Glomerular endothelial cell (primary cell): ENCODE data around the gene AQP12B. TPM values are rescaled to one million over a fixed set of nuclear protein-coding genes. Genes with fewer than 3 reads are reported as not detected.

Experiments used
- DNase-seq: peaks from one replicate; pipeline ENCODE4 v3.0.0-alpha.2; 2011; ENCODE audit warnings: low read depth, low spot score; ENCODE audit errors: extremely low read depth
- total RNA-seq: library from RNA; depleted of rRNA; stranded (reverse); fragments of >200 nt; gene quantifications from 2 replicates; pipeline ENCODE4 v1.2.3, GENCODE V29; 2015

AQP12B gene
- total RNA-seq, 1 donor from 2014 or later: not detected

DNA sequence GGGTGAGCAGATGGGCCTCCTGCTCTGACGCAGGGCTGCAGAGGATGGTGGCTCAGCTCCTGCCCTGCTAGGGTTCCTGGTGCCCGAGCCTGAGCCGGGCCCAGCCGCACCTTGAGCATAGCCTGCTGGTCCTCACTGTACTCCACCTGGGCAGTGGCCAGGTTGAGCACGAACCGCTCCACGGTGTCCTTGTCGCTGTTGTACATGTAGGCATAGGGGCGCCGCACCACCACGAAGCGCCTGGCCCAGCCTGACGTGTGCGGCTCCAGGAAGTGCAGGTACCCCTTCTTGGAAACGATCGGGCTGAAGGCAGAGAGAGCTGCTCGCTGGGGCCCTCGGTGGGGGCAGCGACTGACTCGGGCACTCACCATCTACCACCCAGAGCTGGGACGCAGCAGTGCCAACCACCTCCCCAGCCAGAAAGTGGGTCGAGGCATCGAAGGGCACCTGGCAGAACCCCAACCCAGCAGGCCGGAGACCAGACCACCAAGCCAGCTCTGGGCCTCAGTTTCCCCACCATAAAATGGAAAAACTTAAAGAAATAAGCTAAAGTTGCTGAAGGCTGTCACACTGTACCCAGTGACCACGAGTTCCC is 36.3 kb upstream of the AQP12B start:
- no peak for DNase-seq

- DNase-seq: no peak
Observed at GRCh38 chr2:240717681-240718581, 35.2 kb upstream of the AQP12B start.

DNA sequence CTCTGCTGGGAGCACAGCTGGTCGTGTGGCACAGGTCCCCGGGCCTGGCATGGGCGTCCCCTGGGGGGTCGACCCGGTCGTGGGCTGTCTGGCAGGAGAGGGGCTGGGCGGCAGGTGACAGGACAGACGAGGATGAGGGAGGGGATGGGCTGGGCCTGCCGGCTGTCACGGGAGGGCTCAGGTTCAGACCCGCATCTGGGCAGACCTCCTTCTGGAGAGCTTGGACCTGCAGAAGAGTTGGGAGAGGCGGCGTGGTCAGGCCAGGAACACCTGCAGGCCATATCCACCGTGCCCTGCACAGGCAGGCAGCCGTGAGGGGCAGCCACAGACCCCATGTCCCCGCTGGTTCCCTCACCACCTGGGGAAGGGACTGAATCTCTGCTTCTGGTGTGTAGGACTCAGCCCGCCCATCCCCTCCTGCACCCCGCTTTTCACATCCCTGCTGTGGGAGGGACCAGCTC is 34.5 kb upstream of the AQP12B start:
- DNase-seq: no peak

- no peak for DNase-seq
Observed at GRCh38 chr2:240716130-240716798, 33.6 kb upstream of the AQP12B start.

- DNase-seq: no peak
Observed at GRCh38 chr2:240714747-240715725, 32.4 kb upstream of the AQP12B start.

GRCh38 chr2:240713928-240714746 is 31.5 kb upstream of the AQP12B start:
- DNase-seq: no peak

DNA sequence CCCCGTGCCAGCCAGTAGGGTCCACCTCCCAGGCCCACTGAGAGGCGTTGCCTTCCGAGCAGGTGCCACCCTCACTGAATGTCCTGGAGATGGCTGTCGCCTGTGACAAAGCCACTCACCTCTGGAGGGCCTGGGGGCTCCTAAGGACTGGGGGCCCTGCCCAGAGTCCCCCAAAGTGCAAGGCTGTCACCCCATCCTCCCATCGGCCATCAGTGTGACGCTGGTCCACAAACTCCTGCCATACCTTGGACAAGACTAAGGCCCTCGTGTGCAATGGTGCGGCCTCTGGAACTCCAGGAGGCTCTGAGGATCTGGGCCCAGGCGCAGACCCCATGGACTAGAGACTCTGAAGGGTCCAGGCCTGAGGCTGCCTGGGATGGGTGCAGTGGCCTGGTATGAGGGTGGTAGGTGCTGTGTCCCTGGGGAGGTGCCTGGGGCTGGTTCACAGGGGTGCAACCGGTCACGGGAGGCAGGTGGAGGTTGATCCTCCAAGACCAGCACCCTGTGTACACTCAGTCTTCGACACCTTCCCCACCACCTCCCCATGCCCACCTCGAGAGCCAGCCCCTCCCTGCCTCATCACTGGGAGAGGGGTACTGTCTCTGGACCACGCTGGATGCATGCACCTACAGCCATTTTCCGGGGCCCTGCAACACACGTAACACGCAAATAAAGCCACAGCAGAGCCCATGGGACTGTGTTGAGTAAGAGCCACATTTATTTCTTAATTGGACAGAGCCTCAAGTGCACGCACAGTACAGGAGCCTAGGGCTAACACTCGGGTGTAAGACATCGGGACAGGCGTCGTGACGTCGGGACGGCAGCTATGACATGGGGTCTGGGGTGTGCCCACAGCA is 30.6 kb upstream of the AQP12B start:
- DNase-seq: no peak

DNA sequence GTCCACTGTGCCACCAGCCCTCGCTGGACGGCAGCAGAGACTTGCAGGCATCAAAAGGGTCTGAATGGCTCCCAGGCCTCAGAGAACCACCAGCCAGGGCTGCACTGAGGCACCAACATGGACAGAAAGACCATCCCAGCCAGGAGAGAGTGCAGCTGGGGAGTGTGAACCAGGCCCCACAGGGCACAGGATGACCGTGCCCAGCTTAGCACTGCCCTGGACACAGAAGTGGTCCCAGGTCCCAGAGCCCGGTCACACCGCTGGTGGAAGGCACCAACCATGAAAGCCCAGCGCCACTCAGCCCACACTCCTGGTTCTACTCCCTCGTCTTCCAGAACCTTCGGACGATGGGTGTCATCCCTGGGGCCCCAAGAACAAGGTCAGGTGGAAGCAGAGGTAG is 29.4 kb upstream of the AQP12B start:
- no peak for DNase-seq

- no peak for DNase-seq
Observed at GRCh38 chr2:240711701-240712100, 29.0 kb upstream of the AQP12B start.

DNA sequence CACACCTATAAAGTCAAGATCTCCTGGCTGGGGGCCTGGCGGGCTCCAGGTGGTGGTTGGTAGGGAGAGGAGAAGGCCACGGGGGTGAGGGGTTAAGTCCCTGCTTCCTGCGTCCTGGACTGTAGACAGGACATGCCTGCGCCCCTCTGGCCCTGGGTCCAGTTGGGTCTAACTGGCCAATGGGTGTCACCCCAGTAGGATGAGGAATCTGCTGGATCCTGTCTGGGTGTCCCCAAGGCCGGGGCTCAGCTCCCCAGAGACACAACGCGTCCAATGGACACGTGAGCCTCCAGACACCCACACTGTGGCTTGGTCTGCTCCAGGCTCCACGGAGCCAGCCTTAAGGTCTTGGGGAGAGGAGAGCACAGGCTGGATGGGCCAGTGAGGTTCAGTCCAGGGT is 28.6 kb upstream of the AQP12B start:
- no peak for DNase-seq

DNA sequence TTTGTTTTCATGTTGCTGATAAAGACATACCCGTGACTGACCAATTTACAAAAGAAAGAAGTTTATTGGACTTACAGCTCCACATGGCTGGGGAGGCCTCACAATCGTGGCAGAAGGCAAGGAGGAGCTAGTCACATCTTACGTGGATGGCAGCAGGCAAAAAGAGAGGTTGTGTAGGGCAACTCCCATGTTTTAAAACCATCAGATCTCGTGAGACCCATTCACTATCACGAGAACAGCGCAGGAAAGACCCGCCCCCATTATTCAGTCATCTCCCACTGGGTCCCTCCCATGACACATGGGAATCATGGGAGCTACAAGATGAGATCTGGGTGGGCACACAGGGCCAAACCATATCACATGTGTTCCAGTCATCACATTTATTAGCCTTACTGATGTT is 25.8 kb upstream of the AQP12B start:
- no peak for DNase-seq

GRCh38 chr2:240707821-240708220 is 25.1 kb upstream of the AQP12B start:
- no peak for DNase-seq

DNA sequence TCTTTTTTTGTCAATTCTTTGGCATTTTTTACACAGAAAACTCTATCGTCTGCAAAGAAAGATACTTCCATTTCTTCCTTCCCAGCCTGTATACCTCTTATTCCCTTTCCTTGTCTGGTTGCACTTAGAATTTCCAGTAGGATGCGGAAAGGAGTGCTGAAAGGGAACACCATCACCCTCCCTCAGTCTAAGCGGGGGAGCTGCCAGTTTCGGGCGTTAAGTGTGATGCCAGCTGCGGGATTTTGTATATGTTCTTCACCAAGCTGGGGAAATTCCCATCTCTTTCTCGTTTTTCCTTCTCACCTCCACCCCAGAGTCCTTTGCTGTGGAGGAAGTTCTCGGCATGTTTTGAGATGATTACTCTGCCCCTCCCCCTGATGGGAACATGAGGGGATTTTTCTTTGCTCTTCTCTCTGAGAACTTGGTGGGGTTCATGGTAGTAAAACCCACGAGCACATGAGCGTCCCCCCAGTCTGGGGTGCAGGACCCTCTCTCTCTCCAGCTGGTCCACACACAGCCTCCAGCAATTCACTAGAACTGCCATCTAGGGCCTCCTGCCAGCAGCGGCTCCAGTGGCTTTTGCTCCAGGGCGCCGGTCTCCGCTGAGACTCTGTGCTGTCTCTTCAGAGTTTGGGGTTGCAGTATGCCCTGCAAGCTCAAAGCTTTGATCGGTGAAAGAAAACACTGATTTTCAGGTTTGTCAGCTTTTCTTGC is 24.5 kb upstream of the AQP12B start:
- no peak for DNase-seq

DNA sequence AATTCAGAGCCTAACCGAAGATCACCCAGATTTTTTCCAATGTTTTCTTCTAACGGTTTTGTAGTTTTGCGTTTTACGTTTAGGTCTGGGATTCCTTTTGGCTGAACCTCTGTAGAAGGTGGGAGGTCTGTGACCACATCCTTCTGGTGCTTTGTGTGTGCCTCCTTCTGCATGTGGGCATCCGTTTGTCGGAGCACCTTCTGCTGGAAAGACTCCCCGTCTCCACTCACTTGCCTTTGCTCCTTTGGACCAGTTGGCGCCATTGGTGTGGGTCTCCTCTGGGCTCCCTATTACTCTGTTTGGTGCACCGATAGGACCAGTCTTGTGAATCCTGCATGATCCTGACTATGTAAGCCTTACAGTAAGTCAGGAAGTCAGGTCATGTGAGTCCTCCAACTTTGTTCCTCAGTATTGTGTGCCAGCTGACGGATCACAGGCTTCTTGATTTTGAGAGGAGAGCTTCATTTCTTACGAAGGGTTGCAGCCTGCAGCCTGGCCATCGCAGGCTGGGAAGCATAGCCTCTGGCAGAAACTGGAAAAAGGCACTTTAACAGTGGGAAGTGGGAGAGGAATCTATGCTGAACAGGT is 22.6 kb upstream of the AQP12B start:
- no peak for DNase-seq

DNA sequence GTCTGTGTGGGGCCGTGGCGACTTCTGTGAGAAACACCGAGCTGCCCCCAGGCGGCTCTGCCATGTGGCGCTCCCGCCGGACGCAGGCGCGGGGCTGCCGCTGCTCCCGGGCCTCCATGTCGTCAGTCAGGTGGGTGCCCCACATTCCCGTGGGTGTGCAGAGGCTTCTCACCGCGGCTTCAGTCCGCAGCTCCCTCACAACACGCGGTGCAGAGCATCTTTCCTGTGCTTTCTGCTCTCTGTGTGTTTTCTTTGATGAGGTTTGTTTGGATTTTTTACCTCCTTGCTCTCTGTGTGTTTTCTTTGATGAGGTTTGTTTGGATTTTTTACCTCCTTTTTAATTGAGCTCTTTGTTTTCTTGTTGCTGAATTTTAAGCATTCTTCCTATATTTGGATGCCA is 22.0 kb upstream of the AQP12B start:
- no peak for DNase-seq

- no peak for DNase-seq
Observed at GRCh38 chr2:240703417-240704341, 21.0 kb upstream of the AQP12B start.

- no peak for DNase-seq
Observed at GRCh38 chr2:240702640-240703011, 19.9 kb upstream of the AQP12B start.
